GM18861 (cell line): ENCODE data around the gene THAP11.
A peak's percentile ranks its signal among the peaks of the same experiment; 100 is the strongest.

Source experiments
- ATAC-seq: cut with Tn5 transposase; IDR thresholded peaks from one replicate; pipeline ENCODE4 v1.9.1; 2021; ENCODE audit not compliant: unreplicated experiment

The THAP11 gene

DNA sequence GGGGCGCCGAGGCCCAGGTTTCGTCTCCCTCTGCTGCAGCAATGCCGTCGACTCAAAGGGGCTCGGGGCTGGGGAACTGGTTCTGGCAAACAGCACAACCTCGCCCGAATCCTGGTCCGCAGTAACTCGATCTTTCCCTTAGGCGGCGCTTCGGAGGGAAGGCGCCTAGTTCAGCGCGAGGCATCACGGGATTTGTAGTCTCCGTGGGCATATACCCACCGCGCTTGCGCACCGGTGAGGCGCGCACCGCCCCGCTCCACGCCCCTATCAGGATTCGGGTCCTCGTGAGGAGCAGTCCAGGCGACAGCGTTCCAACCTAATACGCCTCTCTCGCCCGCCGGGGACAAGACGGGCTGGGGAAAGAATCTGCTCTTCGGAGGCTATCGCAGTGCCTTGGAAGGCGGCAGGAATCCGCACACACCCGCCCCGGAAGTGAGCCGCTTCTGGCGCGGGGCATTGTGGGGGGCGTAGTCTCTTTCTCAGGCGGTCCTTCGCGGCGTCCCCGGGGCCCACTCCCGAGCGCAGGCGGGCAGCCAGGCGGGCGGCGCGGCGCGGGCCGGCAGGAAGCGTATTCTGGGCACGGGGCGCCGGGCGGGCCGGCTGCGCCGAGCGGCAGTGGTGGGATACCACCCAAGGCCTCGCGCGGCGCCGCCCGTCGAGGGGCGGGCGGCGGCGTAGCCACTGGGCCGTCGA is at the start of gene THAP11:
Gene THAP11 (plus strand): TSS at position 505 of the 693 bp plus-strand sequence. CDS start 235 bp downstream, outside the sequence.
- ATAC-seq = peak; percentile 37

DNA sequence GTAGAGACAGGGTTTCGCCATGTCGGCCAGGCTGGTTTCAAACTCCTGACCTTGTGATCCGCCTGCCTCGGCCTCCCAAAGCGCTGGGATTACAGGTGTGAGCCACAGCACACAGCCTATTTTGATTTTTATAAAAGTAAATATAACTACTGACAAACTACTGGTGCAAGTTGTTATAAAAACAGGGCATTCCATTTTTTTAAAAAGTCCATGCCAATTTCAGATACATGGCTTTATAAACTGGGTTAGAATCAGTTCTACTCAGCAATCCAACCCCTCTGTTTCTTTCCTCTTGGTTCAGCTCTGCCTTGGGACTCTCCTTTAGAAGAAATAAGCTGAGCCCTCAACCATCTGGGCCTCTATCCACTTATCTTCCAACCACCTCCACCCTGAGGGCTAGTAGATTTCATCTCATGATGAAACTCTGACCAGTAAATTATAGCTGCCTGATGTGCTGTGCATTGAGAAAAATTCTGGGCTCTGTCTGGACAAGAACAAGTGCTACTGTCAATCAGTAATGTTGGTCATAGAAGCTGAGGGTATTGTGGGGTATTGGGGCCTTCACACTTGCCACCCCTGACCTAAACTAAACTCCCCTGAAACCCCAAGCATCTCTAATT is 45.9 kb upstream of the THAP11 start:
- no peak for ATAC-seq

DNA sequence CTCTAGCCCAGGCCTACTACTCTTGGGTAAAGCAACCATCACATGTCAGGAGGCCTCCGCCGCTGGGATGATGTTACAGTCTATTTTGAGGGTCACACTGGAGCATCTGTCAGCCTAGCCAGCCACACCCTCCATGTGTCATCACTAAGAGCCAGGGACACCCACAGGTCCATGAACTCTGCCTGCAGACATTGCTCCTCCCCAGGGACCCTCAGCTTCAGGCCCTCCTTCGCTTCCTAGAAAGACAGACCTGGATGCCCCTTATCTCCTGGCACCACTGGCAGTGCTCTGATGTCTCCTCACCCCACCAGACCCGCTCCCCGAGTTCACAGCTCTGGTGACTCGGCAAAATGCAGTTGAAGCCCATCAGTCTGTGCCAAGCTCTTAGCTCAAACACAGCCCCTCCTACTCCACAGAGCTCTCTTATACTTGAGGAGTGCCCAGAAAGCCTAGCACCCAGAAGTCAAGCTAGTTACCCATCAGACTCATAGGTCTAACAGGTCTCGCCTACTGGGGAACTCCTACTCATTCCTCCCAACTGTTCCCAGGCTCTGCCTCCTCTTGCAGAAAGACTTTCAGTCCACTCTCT is 41.7 kb upstream of the THAP11 start:
- ATAC-seq = no peak

DNA sequence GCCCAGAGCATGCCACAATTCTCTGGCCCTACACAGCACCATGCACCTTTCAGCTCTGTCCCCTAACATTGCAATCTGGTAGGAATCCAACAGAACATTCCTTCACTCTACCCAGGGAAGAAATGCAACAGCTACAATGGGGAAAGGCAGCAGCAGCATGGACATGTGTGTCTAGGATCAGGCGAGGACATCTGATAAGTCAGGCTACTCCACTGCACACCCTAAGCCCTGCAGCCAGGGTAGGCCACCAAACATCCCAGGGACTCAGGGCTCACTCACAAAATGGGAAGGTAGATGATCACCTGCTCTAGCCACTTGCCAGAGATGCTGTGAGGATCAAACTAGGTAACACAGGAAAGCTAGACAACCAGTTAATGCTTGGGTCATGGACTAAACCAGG is 40.9 kb upstream of the THAP11 start:
- ATAC-seq = no peak

DNA sequence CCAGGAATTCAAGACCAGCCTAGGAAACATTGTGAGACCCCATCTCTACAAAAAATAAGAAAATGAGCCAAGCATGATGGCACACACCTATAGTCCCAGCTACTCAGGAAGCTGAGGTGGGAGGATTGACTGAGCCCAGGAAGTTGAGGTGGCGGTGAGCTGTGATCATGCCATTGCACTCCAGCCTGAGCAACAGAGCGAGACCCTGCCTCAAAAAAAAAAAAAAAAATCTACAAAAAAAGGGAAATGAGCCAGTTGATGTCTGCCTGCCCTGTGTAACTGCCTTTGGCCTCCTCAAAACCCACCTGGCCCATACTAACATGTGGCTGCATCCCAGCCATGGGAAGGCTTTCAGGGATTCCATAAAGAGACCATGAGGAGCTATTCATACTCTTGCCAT is 40.2 kb upstream of the THAP11 start:
- no peak for ATAC-seq

DNA sequence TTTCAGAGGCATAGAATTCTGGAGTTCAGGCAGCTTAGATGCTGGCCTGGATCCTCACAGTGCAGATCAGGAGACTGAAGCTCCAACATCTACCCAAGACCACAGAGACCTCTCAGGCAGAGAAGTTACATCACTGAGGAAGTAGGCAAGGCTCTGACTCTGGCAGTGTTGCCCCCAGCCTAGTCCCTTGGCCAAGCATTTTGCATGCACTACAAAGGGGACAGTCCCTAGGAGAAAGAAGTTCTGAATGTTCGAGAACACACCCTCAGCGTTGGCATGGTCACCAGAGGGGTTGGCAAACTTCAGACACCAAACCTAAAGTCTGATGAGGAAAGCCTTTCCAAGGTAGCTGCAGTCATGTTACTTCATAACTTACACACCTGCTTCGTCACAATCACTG is 38.2 kb upstream of the THAP11 start:
- ATAC-seq = no peak

DNA sequence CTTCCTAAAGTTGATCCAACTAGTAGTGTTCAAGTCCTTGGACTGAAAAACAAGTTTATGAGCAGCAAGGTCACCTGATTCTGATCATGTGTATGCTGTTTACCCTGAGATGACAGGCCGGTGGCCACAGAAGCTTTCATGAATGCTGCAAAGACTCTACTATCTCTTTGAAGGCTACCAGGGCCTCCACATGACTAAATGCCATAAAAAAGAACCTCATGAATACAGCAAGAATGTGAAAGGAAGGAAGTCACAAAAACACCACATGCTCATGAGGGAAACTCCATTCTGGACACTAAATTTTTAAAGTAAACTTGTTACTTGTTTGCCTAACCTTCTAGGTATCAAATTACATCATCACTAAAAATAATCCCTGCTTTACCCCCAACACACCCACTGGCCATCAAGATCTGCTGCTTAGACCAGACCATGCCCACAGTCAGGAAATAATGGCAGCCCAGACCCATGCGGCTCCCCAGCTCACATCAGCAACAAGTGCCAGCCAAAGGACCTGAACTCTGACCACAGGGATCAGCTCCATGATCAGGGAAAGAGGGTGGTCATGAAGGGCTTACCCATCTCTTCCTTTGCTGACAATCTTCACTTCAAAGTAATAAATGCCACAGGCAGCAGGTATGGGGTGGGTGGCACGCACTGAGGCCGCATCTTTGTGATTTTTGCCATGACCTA is 37.1 kb upstream of the THAP11 start:
- ATAC-seq = no peak

DNA sequence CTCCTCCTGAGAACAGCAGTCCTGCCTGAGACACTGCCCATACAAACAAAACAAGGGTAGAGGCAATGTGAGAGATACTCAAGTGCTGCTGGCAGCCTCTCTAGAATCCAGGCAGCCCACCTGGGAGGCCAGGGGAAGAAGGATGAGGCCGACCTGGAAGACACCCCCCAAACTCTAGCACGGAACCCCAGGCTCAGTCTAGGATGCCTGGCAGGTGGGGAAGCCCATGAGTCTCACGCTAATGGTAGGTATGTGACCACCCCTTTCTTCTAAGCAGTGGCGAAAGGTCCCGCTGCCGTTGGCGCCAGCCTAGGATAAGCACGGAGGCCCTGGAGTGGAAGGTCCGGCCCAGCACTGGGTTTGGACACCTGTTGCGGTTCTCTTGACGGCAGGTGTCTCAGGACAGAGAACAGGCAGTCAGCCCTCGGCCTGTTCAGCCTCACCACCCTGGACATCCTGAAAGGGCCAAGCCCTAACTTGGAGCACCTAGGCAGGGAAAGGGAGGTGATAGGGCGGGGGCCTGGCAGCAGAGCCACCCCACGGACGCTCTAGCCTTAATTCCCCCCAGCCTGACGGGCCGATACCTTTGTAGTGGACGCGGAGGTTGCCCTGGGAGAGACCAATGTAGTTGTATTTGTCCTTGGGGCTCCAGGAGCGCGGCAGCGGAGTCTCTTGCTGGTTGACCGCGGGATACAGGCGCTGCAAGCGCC is 36.2 kb upstream of the THAP11 start:
- ATAC-seq = no peak

DNA sequence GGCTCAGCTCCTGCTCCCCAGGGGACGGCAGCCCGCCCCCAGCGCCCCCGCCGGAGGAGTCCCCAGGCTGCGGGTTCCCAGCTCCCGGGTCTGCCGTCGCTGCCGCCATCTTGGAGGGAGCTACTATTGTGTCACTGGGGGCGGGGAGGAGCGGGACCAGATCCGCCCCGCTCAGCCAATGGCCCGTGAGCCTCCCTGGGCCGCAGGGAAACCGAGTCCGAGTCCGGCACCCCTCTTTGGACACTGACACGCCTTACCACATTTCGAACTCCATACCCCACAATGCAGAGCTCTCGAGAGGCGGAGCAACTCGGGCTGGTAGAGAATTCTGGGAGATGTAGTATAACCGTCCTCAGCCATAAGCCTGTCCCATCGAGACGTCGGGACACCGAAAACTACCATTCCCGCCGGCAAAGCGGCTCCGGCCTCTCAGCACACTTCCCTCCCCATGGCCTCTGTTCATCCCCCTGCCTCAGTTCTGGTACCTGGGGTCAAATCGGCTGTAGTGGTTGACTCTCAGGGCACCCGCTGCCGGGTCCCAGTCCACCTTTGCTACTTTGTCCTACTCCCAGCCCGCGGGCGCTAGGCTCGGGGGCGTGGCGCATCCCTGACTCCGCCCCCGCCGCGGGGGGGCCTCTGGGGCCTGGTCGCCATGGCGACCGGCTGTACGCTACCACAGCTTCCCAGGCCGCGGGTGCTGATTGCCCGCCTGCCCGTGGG is 35.5 kb upstream of the THAP11 start, which contains the start of the genes RANBP10 and TSNAXIP1:
Gene RANBP10 (minus strand): TSS at position 133 of the 720 bp plus-strand sequence. CDS start 24 bp downstream, at position 109.
Gene TSNAXIP1 (plus strand): TSS at position 462 of the 720 bp plus-strand sequence. CDS start 261 bp downstream, outside the sequence.
- ATAC-seq = peak; percentile 90

DNA sequence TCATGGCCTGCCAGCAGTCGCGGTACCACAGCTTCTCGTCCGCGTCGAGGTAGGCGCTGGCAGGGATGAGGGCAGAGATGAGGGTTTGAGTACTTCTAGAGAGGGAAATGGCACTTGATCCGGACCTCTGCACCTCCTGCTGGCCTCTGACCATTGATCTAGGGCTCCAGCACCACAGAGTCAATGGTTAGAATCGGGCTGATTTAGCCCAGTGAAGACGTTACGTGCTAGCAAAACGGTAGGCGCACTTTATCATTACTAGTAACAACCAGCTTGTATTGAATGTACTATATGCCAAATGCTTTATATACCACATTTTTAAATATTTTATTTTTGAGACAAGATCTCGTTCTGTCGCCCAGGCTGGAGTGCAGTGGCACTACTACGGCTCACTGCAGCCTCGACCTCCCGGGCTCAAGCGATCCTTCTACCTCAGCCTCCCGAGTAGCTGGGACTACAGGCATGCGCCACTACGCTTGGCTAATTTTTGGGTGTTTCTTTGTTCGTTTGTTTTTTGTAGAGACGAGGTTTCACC is 34.9 kb upstream of the THAP11 start:
- ATAC-seq = no peak

DNA sequence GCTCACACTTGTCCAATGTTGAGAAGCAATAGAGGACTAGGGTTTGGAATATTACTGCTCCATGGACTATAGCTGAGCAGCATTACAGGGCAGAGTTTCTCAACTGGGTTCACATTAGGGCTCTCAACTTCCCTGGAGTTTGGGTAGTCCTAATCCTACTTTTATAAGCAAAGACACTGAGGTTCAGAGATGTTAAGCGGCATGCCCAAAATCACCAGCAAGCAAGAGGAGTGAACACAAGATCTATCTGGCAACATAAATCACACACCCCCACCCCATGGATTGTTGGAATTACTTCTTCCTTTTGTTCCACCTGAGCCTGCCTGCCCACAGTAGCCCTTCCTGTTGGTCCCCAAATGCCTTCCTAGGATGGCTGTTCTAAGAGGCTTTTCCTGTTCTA is 30.2 kb upstream of the THAP11 start:
- no peak for ATAC-seq

DNA sequence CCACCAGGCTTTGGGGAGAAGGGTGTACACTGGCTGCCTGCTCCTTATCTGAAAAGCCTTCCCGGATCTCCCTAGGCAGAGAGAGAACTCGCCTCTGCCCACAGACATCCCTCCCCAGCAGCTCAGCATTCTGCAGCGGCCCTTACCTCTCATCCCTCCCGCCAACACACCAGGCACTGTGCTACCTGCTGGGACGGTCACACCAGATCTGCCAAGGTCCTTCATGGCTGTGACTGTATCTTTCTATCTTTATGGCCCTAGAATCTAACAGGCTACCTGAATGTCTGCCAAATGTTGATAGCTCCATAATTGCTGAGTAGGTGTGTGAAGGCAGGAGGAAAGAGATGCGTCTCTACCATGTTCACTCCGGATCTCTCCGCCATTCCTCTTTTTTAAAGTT is 27.6 kb upstream of the THAP11 start:
- ATAC-seq = no peak

DNA sequence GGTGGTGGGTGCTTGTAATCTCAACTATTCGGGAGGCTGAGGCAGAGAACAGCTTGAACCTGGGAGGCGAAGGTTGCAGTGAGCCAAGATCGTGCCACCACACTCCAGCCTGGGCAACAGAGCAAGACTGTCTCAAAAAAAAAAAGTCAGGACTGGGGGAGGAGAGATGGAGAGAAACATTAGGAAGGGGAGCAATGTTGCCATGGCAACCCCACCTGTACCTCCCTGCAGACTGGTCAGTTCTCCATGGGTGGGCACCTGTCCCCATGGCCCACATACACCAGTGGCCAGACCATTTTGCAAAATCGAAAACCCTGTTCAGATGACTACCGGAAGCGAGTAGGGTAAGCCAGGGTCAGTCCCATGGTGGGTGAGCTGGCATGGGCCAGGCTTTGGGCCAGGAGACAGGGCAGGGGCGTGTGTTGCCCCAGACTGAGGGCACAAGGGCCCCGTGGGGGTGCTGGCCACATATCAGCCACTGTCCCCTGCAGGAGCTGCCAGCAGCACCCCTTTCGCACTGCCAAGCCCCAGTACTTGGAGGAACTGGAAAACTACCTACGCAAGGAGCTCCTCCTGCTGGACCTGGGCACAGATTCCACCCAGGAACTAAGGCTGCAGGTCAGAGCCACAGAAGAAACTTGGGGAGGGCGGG is 21.4 kb upstream of the THAP11 start:
- ATAC-seq = no peak

DNA sequence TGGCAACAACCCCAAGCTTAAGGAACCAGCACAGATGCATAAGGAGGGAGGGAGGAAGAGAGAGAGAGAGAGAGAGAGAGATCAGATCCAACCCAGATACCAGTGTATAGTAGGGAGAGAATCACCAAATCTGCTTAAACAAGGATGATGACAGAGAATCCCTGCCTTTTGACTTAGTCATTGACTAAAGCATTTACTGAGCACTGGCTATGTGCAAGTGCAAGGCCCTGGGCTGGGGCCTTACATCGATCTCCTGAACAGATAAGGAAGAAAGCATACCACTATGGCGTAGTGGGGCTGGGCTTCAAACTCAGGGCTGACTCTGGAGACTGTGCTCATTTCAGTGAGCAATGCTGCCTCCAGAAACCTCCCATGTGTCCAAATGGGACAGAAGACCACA is 19.6 kb upstream of the THAP11 start:
- ATAC-seq = no peak

DNA sequence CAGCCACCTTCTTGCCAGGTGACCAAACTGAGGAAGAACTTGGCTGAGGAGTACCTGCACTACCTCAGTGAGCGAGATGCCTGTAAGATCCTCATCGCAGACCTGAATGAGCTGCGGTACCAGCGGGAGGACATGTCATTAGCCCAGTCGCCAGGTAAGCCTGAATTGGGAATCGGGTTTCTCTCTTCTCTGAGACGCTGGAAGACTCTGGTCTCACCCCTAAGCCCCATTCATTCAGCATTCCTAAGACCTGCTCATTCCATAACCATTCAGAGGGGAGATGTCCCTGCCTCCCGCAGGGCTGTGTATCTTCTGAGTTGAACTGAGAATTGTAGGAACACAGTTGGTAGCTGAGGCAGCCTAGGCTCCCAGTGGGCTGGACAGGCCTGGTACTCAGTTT is 17.0 kb upstream of the THAP11 start:
- ATAC-seq = no peak

DNA sequence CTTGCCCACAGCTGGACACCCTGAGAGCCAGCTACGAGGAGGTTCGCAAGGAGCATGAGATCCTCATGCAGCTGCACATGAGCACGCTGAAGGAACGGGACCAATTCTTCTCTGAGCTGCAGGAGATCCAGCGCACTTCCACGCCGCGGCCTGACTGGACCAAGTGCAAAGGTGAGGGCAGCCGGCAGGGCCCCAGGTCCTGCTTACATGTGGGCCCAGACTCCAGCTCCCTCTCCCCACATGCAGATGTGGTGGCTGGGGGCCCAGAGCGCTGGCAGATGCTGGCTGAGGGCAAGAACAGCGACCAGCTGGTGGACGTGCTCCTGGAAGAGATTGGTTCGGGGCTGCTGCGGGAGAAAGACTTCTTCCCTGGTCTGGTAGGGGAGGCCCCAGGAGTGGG is 16.2 kb upstream of the THAP11 start:
- no peak for ATAC-seq

DNA sequence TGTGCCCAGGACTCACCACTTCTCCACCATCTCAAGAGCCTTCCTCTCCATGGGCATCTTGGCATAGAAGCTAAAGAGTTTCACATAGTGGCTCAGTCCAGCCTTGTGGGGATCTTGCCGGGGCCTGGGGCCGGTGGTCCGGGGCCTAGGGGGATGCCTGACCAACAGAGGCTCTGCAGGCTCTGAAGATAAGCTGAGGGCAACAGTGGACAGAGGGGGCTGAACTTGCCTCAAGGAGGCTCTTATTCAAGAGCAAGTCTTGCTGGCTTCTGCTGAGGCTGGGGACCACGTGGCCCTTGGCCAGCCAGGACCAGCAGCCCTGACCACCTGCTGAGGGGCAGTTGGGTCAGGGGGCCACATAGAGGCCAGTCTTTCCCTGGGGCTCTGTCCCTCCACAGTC is 13.5 kb upstream of the THAP11 start:
- no peak for ATAC-seq

DNA sequence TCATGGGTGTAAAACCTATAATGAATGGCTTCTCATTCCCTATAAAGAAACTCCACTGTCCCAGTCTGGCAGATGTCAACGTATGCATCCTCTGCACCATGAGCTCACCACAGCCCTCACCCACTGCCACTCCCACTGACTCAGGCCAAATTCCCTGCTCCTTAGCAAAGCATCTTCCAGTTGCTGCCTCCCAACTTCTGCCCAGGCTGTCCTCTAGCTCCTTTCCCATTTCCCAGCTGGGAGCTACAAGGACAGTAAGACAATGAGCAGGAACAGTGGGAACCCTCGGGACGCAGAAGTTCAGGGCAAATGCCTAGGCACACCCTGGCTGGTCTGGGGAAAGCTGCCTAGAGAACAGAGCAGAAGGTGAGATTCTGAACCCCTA is 9.1 kb upstream of the THAP11 start:
- no peak for ATAC-seq

DNA sequence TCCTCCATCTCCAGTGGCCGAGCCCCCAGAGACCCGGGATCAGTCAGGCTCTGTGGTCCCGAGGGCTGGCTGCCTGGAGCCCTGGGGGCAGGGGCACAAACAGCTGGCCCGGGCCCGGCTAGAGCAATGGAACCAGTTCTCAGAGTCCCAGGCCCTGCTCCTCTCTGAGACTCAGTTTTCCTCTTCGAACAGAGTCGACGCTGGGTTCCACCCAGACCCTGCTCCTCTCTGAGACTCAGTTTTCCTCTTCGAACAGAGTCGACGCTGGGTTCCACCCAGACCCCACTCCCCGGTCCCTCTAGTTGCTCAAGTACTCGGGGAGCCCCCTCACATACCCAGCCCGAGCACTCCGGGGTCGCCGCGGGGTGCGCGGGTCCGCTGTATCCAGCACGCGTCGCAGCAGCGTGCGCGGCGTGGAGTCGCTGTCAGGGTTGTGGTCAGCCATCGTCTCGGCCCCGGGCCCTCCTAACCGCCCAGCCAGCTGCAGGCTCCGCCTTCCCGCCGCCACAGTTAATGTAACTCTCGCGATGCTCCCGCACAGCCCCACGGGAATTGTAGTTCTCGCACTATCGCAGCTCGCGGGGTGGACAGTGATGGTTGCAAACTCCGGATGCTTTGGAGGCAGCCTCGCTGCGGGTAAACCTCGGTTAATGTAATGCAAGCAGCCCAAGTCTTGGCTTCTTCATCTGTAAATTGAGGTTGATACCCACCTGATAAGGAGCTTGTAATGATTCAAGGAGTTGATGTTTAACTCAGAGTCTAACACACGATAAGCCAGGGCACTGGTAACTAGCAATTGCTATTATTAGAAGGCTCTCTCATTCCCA is 8.5 kb upstream of the THAP11 start:
- ATAC-seq = peak; percentile 96
